Peyer's patch (tissue), 4 donors: ENCODE measurements around the gene PPM1E.

Source experiments
- CTCF ChIP-seq, 6 experiments: fragments of 450-650 bp in 4 of 6; fragments of 200-600 bp in 2 of 6; sonication (generic) in 1 of 6; IDR thresholded peaks; one replicate each; pipeline ENCODE4 v1.5.1; 2017 to 2019; ENCODE audit warnings: antibody characterized with exemption in 6 of 6, mild to moderate bottlenecking in 3 of 6, moderate library complexity in 1 of 6
- POLR2A ChIP-seq, 2 donors: fragments of 450-650 bp; IDR thresholded peaks; one replicate each; pipeline ENCODE4 v1.5.1; 2017; ENCODE audit warnings: antibody characterized with exemption in 2 of 2, mild to moderate bottlenecking in 2 of 2, moderate library complexity in 2 of 2

- no peak for TF ChIP-seq CTCF (IDR thresholded peaks at IDR 0.05)
- TF ChIP-seq POLR2A (IDR thresholded peaks at IDR 0.05): no peak
Measured at GRCh38 chr17:58758890-58759289, 3.2 kb downstream of the PPM1E start.
